ENCODE data around the gene LCE2A. TPM values are rescaled to one million over a fixed set of nuclear protein-coding genes. Genes with fewer than 3 reads are reported as not detected.

Gene LCE2A
- total and polyA plus RNA-seq, 2 of the 8 experiments (the other 6 are each of a cell fraction or from before 2014, with no cell fraction given): not detected

GRCh38 chr1:152741656-152742055 is 43.5 kb downstream of the LCE2A start (continued):
- TF ChIP-seq POLR2AphosphoS5 (IDR thresholded peaks at IDR 0.05; ENCODE audit: low read depth, low read length): no peak
- no peak for TF ChIP-seq EP300 (IDR thresholded peaks at IDR 0.05; ENCODE audit: borderline replicate concordance in 1 of 2, low read depth in 2 of 2, low read length in 2 of 2)
- no peak for TF ChIP-seq E2F6 (IDR thresholded peaks at IDR 0.05)
- no peak for TF ChIP-seq SP1 (IDR thresholded peaks at IDR 0.05; ENCODE audit: low read depth, low read length)

All from H1 (cell line).